Measurements from ENCODE around the gene SLC39A5. TPM values are rescaled to one million over a fixed set of nuclear protein-coding genes. Genes with fewer than 3 reads are reported as not detected.

The SLC39A5 gene
- total RNA-seq, 1 donor from 2014 or later, result 0.61 TPM

DNA sequence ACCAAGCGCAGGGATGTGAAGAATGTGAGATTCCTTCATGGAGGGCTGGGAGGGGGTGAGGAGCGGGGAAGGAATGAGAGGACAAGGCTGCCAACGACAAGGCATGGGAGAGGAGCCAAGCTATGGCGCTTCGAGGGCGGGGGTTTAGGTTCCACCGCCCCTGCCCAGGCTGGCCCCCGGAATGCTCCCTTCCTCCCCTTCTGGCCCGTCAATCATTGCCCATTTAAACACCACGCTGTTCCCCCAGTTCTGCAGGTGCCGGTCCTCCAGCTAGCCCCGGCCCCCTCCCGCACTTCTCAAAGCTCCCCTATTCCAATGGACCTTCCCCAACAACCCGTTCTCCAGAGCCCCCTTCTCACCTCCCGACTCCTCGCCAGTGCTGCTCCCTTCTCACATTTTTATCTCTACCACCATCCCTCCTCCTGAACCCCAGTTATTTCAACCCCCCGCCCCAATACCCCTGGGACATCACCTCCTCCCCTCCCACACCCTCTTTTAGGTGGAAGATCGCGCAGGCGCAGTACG lies 8.6 kb upstream of the SLC39A5 start:
- TF ChIP-seq, protein P1, sequence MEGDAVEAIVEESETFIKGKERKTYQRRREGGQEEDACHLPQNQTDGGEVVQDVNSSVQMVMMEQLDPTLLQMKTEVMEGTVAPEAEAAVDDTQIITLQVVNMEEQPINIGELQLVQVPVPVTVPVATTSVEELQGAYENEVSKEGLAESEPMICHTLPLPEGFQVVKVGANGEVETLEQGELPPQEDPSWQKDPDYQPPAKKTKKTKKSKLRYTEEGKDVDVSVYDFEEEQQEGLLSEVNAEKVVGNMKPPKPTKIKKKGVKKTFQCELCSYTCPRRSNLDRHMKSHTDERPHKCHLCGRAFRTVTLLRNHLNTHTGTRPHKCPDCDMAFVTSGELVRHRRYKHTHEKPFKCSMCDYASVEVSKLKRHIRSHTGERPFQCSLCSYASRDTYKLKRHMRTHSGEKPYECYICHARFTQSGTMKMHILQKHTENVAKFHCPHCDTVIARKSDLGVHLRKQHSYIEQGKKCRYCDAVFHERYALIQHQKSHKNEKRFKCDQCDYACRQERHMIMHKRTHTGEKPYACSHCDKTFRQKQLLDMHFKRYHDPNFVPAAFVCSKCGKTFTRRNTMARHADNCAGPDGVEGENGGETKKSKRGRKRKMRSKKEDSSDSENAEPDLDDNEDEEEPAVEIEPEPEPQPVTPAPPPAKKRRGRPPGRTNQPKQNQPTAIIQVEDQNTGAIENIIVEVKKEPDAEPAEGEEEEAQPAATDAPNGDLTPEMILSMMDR (IDR thresholded peaks at IDR 0.05; ENCODE audit: partially characterized antibody, unreplicated experiment), result no peak
- peak; percentile 49 for DNase-seq
- Mint-ChIP-seq H3K27ac (ENCODE audit: unreplicated experiment) (peak overlapping the region; percentile 92), H3K36me3 (ENCODE audit: unreplicated experiment) (peaks cover 4% of the 10 kb centered on the region), H3K9me3 (ENCODE audit: unreplicated experiment) (peaks cover 6% of the 10 kb centered on the region), H3K4me1 (ENCODE audit: low read depth, unreplicated experiment) (peaks cover 13% of the 10 kb centered on the region), H3K4me3 (ENCODE audit: unreplicated experiment) (peak overlapping the region; percentile 100), H3K27me3 (ENCODE audit: unreplicated experiment) (peaks cover 5% of the 10 kb centered on the region)

DNA sequence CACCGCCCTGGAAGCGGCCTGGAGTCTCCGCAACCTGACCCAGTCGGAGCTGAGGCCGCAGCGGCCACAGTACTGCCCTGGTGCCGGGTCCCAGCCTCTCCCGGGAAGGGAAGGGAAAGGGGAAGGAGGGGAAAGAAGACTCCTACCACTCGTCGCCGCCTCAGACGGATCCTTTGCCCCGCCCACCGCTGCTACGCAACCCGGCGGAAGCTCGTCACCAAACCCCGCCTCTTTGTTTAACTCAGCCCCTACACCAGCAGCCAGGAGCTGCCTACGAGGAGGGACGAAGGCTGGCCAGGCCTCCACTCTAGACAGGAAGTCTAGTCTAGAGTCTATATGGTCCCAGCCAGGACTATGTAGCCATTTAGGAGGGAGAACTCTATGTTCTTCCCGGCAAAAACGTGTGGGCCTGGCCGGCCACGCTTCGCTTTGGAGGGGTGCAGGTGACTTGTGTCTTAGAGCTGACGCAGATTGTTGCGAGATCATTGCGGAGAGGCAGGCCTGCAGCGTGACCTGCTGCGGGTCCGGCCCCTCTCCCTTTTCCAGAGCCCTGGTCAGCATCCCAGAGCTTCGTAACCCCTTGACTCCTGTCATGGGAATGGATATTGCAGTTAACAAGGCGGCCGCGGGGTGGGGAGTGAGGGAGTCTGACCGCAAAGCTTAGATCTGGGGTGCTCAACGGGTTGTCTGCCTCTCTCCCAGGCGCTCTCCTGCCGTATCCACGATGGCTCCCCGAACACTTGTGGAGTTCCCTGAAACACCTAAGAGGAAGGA lies 7.9 kb upstream of the SLC39A5 start, which contains the start of gene RNF41:
Gene RNF41 (minus strand): TSS at position 166 of the 774 bp plus-strand sequence. CDS start 7,875 bp downstream, outside the sequence.
- Mint-ChIP-seq H3K27me3 (ENCODE audit: unreplicated experiment) (peaks cover 5% of the 10 kb centered on the region), H3K27ac (ENCODE audit: unreplicated experiment) (peak within 1 kb of the TSS; percentile 92), H3K36me3 (ENCODE audit: unreplicated experiment) (no peaks in the 10 kb centered on the region), H3K4me1 (ENCODE audit: low read depth, unreplicated experiment) (peaks cover 13% of the 10 kb centered on the region), H3K9me3 (ENCODE audit: unreplicated experiment) (peaks cover 6% of the 10 kb centered on the region), H3K4me3 (ENCODE audit: unreplicated experiment) (peak within 1 kb of the TSS; percentile 100)
- TF ChIP-seq, protein P1 (IDR thresholded peaks at IDR 0.05; ENCODE audit: partially characterized antibody, unreplicated experiment), result peak; percentile 33
- DNase-seq, result peak; percentile 94

DNA sequence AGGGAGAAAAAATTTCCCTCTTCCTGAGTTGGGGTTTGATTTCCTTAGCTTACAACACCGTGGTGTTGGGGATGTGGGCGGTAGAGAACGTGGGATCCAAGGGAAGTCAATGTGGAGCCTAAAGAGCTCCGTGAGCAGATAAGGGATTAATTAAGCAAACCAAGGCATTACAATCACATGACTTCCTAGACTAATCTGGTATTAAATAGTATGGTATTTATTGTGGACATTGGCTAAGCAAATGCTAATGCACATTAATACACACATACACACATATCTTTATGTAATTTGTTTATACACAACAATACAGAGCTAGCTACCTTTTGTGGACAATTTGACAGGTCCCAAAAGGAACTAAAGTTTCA lies 7.3 kb upstream of the SLC39A5 start:
- TF ChIP-seq, protein P1 (IDR thresholded peaks at IDR 0.05; ENCODE audit: partially characterized antibody, unreplicated experiment), result peak; percentile 5
- peak overlapping the region; percentile 92 for H3K27ac Mint-ChIP-seq (ENCODE audit: unreplicated experiment)

DNA sequence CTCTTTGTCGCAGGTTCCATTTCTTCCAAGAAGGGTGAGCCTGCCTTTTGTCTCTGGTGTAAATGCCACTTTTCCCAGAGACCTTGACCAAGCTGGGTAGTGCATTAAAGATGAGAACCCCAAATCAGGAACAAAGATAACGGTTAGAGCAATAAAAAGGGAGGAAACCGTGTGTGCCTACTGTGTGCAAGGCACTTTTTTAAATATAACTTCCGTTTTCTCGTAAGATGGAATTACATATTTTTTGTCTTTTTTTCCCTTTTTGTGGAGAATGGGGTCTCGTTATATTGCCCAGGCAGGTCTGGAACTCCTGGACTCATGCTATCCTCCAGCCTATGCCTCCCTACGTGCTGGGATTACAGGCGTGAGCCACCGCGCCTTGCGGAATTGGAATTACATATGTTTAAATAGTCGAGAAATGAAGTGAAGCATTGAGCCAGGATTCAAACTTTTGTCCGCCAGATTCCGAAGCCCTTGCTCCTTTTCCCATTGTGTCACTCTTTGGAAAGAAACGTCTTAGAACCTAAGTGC lies 6.2 kb upstream of the SLC39A5 start:
- no peaks in the 10 kb centered on the region for H3K36me3 Mint-ChIP-seq (ENCODE audit: unreplicated experiment)
- no peak for DNase-seq
- TF ChIP-seq, protein P1 (IDR thresholded peaks at IDR 0.05; ENCODE audit: partially characterized antibody, unreplicated experiment), result no peak
- peaks cover 5% of the 10 kb centered on the region for H3K27me3 Mint-ChIP-seq (ENCODE audit: unreplicated experiment)
- H3K9me3 Mint-ChIP-seq (ENCODE audit: unreplicated experiment), result peaks cover 6% of the 10 kb centered on the region
- peak overlapping the region; percentile 46 for H3K27ac Mint-ChIP-seq (ENCODE audit: unreplicated experiment)
- H3K4me1 Mint-ChIP-seq (ENCODE audit: low read depth, unreplicated experiment), result peaks cover 13% of the 10 kb centered on the region
- peak overlapping the region; percentile 72 for H3K4me3 Mint-ChIP-seq (ENCODE audit: unreplicated experiment)

More for the DNA sequence above, 7.3 kb upstream of the SLC39A5 start:
- Mint-ChIP-seq H3K4me3 (ENCODE audit: unreplicated experiment) (peak overlapping the region; percentile 100), H3K4me1 (ENCODE audit: low read depth, unreplicated experiment) (peaks cover 13% of the 10 kb centered on the region), H3K36me3 (ENCODE audit: unreplicated experiment) (no peaks in the 10 kb centered on the region), H3K9me3 (ENCODE audit: unreplicated experiment) (peaks cover 6% of the 10 kb centered on the region), H3K27me3 (ENCODE audit: unreplicated experiment) (peaks cover 5% of the 10 kb centered on the region)
- DNase-seq, result no peak
